GM12872 (cell line): ENCODE data around the gene CLDN14.

Experiments used
- CTCF ChIP-seq: IDR thresholded peaks from 3 replicates; pipeline ENCODE4 v1.5.1; 2011; ENCODE audit warnings: low read depth, mild to moderate bottlenecking, low read length, moderate library complexity; ENCODE audit not compliant: insufficient read depth

The CLDN14 gene

GRCh38 chr21:36479415-36480402, at the start of gene CLDN14:
TSS of gene CLDN14 (minus strand) at chr21:36480122. CDS start at chr21:36461695, 18,427 bp downstream.
- no peak for TF ChIP-seq CTCF

GRCh38 chr21:36528716-36529115, 48.8 kb upstream of the CLDN14 start:
- no peak for TF ChIP-seq CTCF

- no peak for TF ChIP-seq CTCF
These were observed 47.4 kb upstream of the CLDN14 start for GRCh38 chr21:36527317-36527716.

- no peak for TF ChIP-seq CTCF
These were observed 46.2 kb upstream of the CLDN14 start for GRCh38 chr21:36526104-36526503.

- no peak for TF ChIP-seq CTCF
These were observed 44.6 kb upstream of the CLDN14 start for GRCh38 chr21:36524477-36524876.

- TF ChIP-seq CTCF = no peak
These were observed 42.4 kb upstream of the CLDN14 start for GRCh38 chr21:36522219-36522808.

GRCh38 chr21:36518883-36519492, 39.1 kb upstream of the CLDN14 start:
- no peak for TF ChIP-seq CTCF
